ENCODE data around the gene CDX1. TPM values are rescaled to one million over a fixed set of nuclear protein-coding genes. Genes with fewer than 3 reads are reported as not detected.

CDX1 gene
- total RNA-seq, 2 donors from 2014 or later: not detected

DNA sequence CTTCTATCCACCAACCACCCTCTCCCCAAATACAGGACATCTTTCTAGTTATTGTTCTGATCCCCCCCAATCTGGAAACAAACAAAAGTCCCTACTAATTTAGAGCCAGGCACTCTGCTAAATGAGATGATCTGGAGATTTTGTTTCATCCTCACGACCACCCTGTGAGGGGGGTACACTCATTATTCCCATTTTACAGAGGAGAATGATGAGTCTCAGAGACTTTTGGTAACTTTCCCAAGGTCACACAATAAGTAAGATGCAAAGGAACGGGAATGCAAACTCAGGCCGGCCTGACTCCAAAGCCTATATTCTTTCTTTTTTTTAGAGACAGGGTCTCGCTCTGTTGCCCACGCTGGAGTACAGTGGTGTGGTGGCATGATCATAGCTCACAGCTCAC is 20.3 kb upstream of the CDX1 start:
- peak overlapping the region; percentile 87 to 88 for H3K27ac ChIP-seq
- TF ChIP-seq, protein P1, sequence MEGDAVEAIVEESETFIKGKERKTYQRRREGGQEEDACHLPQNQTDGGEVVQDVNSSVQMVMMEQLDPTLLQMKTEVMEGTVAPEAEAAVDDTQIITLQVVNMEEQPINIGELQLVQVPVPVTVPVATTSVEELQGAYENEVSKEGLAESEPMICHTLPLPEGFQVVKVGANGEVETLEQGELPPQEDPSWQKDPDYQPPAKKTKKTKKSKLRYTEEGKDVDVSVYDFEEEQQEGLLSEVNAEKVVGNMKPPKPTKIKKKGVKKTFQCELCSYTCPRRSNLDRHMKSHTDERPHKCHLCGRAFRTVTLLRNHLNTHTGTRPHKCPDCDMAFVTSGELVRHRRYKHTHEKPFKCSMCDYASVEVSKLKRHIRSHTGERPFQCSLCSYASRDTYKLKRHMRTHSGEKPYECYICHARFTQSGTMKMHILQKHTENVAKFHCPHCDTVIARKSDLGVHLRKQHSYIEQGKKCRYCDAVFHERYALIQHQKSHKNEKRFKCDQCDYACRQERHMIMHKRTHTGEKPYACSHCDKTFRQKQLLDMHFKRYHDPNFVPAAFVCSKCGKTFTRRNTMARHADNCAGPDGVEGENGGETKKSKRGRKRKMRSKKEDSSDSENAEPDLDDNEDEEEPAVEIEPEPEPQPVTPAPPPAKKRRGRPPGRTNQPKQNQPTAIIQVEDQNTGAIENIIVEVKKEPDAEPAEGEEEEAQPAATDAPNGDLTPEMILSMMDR (IDR thresholded peaks at IDR 0.05): no peak
- no peak overlapping the region for H3K4me3 ChIP-seq
- DNase-seq (ENCODE audit: low spot score): no peak
- H3K27me3 ChIP-seq: no peaks in the 10 kb centered on the region
- no peaks in the 10 kb centered on the region for H3K36me3 ChIP-seq
- no peaks in the 10 kb centered on the region for H3K9me3 ChIP-seq
- peaks cover 0 to 83% of the 10 kb centered on the region in 2 donors for H3K4me1 ChIP-seq

DNA sequence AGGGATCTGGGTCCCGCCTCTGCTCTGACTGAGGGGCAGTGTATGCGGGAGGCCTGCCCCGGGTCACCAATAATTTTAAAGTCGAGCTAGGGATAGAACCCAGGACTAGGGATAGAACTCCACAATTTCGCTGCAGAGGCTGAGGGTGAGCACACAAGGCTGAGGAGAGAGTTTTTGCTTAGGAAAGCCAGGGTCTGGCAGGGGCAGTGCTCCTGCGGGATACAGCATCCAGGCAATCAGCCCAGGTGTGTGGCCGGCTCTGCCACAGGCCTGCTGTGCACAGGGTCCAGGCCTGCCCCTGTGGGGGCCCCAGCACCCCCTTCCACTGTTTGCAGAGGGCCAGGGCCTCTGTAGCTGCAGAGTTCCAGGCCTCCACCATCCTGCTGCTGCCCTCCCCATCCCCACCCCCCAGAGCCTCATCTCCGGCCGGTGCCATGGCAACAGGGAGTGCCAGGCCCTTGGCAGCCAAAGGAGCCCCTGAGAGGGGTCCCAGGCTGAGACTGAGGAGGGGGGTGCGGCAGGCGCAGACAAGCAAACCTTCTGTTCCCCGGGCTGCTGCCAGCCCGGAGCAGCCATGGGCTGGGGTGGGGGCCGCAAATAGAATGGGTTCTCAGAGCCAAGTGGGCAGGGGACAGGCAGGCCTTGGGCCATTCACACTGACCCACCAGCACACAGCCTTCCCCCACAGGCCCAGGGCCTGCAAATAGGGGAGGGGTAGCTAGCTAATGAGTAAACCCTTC is 19.5 kb upstream of the CDX1 start:
- peaks cover 0 to 78% of the 10 kb centered on the region in 2 donors for H3K4me1 ChIP-seq
- DNase-seq (ENCODE audit: low spot score): no peak

GRCh38 chr5:150147670-150148069 is 18.9 kb upstream of the CDX1 start:
- H3K27me3 ChIP-seq: no peaks in the 10 kb centered on the region
- no peaks in the 10 kb centered on the region for H3K36me3 ChIP-seq
- peaks cover 0 to 72% of the 10 kb centered on the region in 2 donors for H3K4me1 ChIP-seq
- no peaks in the 10 kb centered on the region for H3K9me3 ChIP-seq
- no peak for DNase-seq (ENCODE audit: low spot score)
- H3K4me3 ChIP-seq: peak overlapping the region in 1 of 2 donors; percentile 19
- H3K27ac ChIP-seq: peak overlapping the region; percentile 87 to 88
- TF ChIP-seq, protein P1 (IDR thresholded peaks at IDR 0.05): no peak

More for the DNA sequence above, 19.5 kb upstream of the CDX1 start:
- peak overlapping the region in 1 of 2 donors; percentile 19 for H3K4me3 ChIP-seq
- TF ChIP-seq, protein P1 (IDR thresholded peaks at IDR 0.05): no peak
- H3K9me3 ChIP-seq: no peaks in the 10 kb centered on the region
- H3K36me3 ChIP-seq: no peaks in the 10 kb centered on the region
- H3K27me3 ChIP-seq: no peaks in the 10 kb centered on the region
- H3K27ac ChIP-seq: peak overlapping the region; percentile 87 to 88

DNA sequence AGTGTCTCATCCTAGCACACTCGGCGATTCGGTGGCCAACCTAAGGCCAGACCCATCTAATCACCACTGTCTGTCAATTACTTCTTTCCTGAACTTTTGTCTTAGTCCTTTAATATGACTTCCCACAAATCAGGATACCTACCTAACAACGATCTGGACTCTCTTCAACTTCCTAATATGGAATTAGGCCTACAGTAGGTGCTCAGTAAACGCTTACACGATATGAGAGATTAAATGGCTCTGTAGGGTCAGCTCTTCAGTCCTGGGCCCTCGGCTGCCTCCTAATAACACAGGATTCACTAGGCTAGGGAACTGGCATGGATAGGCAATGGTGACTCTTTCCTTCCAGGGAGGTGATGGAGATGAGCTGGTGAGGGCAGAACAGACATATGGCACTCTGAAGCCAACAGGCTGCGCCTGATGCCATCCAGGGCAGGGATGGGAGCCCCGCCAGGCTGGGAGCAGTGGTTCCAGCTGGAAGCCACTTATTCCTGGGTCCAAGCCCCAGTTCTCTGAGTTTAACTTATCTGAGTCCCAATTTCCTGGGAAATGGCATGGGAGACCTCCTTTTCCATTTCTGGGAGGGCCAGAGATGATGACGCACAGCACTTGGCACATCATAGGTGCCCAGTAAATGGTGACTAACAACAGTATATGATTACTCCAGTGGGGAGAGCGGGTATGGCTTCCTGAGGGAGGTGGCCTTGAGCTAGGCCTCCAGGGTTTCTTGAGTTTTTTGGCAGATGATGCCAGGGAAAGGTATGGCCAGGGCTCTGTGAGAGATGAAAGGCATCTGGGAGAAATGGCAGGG is 18.3 kb upstream of the CDX1 start:
- DNase-seq (ENCODE audit: low spot score): no peak
- Histone ChIP-seq H3K4me1 (peaks cover 0 to 66% of the 10 kb centered on the region in 2 donors), H3K27ac (peak overlapping the region; percentile 87 to 88)

DNA sequence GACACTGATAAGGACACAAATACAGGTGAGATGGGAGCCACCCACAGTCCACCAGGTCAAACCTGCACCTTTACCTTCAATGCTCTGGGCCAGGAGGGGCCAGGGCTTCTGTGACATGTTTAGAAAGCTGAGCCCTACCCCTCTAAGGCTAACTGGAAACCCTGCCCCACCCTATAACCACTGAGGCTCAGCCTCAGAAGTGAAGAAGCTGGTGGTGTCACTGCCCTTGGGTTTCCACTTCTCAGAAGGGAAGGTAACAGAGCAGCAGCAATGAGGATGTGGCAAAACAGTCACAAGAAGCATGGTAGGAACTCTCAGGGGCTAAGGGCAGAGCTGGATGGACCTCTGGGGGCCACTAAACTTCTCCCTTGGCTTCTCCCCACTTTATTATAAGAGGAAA is 17.0 kb upstream of the CDX1 start:
- Histone ChIP-seq H3K36me3 (no peaks in the 10 kb centered on the region), H3K4me1 (peaks cover 0 to 53% of the 10 kb centered on the region in 2 donors), H3K27me3 (no peaks in the 10 kb centered on the region), H3K27ac (peak overlapping the region; percentile 87 to 88), H3K9me3 (no peaks in the 10 kb centered on the region), H3K4me3 (peak overlapping the region in 1 of 2 donors; percentile 59)
- no peak for DNase-seq (ENCODE audit: low spot score)
- TF ChIP-seq, protein P1 (IDR thresholded peaks at IDR 0.05): no peak

More for the DNA sequence above, 18.3 kb upstream of the CDX1 start:
- Histone ChIP-seq H3K4me3 (peak overlapping the region in 1 of 2 donors; percentile 13), H3K9me3 (no peaks in the 10 kb centered on the region), H3K36me3 (no peaks in the 10 kb centered on the region), H3K27me3 (no peaks in the 10 kb centered on the region)
- TF ChIP-seq, protein P1 (IDR thresholded peaks at IDR 0.05): no peak
